Muscle layer of colon (tissue), 2 donors: ENCODE data around the gene RPH3AL.

ENCODE experiments used
- H3K27ac ChIP-seq: one replicate; pipeline ENCODE4 v1.7.0; 2013; ENCODE audit warnings: low read depth, mild to moderate bottlenecking, low read length, moderate library complexity
- H3K27me3 ChIP-seq, 2 donors: one replicate each; pipeline ENCODE4 v1.7.0; 2013; ENCODE audit warnings: low read length in 2 of 2, mild to moderate bottlenecking in 2 of 2; ENCODE audit not compliant: insufficient read depth in 2 of 2, control insufficient read depth in 1 of 2
- H3K36me3 ChIP-seq: one replicate; pipeline ENCODE4 v1.7.0; 2013; ENCODE audit warnings: mild to moderate bottlenecking, low read length; ENCODE audit not compliant: insufficient read depth
- H3K4me1 ChIP-seq: one replicate; pipeline ENCODE4 v1.7.0; 2013; ENCODE audit warnings: mild to moderate bottlenecking, low read length; ENCODE audit not compliant: insufficient read depth
- H3K4me3 ChIP-seq, 2 donors: one replicate each; pipeline ENCODE4 v1.7.0; 2013; ENCODE audit warnings: low read length in 2 of 2, low read depth in 1 of 2, mild to moderate bottlenecking in 1 of 2, moderate library complexity in 1 of 2
- H3K9ac ChIP-seq: one replicate; pipeline ENCODE4 v1.7.0; 2013; ENCODE audit warnings: low read length
- H3K9me3 ChIP-seq: one replicate; pipeline ENCODE4 v1.7.0; 2013; ENCODE audit warnings: mild to moderate bottlenecking, low read length
- donor health status: abdominal sarcoma.
- donor health status: Adenocarcinoma of cecum.

The RPH3AL gene

GRCh38 chr17:265718-266117, 86.9 kb downstream of the RPH3AL start:
- Histone ChIP-seq H3K9me3 (no peaks in the 10 kb centered on the region), H3K4me1 (no peaks in the 10 kb centered on the region), H3K4me3 (no peak overlapping the region), H3K27ac (no peak overlapping the region), H3K27me3 (no peaks in the 10 kb centered on the region), H3K36me3 (no peaks in the 10 kb centered on the region), H3K9ac (no peak overlapping the region)

- Histone ChIP-seq H3K9me3 (no peaks in the 10 kb centered on the region), H3K27ac (no peak overlapping the region), H3K36me3 (no peaks in the 10 kb centered on the region), H3K9ac (no peak overlapping the region), H3K4me3 (no peak overlapping the region), H3K4me1 (no peaks in the 10 kb centered on the region), H3K27me3 (no peaks in the 10 kb centered on the region)
Observed at GRCh38 chr17:263773-264172, 88.8 kb downstream of the RPH3AL start.

- H3K27me3 ChIP-seq: no peaks in the 10 kb centered on the region
- H3K4me3 ChIP-seq: no peak overlapping the region
- no peaks in the 10 kb centered on the region for H3K9me3 ChIP-seq
- H3K9ac ChIP-seq: no peak overlapping the region
- no peaks in the 10 kb centered on the region for H3K36me3 ChIP-seq
- no peaks in the 10 kb centered on the region for H3K4me1 ChIP-seq
- H3K27ac ChIP-seq: no peak overlapping the region
Observed at GRCh38 chr17:263271-263670, 89.3 kb downstream of the RPH3AL start.

GRCh38 chr17:261635-262034, 91.0 kb downstream of the RPH3AL start:
- Histone ChIP-seq H3K27ac (no peak overlapping the region), H3K4me1 (no peaks in the 10 kb centered on the region), H3K27me3 (no peaks in the 10 kb centered on the region)

GRCh38 chr17:260944-261343, 91.7 kb downstream of the RPH3AL start:
- no peak overlapping the region for H3K4me3 ChIP-seq
- no peaks in the 10 kb centered on the region for H3K27me3 ChIP-seq
- no peaks in the 10 kb centered on the region for H3K4me1 ChIP-seq
- H3K27ac ChIP-seq: no peak overlapping the region
- no peaks in the 10 kb centered on the region for H3K9me3 ChIP-seq
- no peaks in the 10 kb centered on the region for H3K36me3 ChIP-seq
- no peak overlapping the region for H3K9ac ChIP-seq

More at GRCh38 chr17:261635-262034, 91.0 kb downstream of the RPH3AL start:
- Histone ChIP-seq H3K9me3 (no peaks in the 10 kb centered on the region), H3K36me3 (no peaks in the 10 kb centered on the region), H3K4me3 (no peak overlapping the region), H3K9ac (no peak overlapping the region)

GRCh38 chr17:260031-260791, 92.4 kb downstream of the RPH3AL start:
- Histone ChIP-seq H3K27me3 (no peaks in the 10 kb centered on the region), H3K27ac (no peak overlapping the region), H3K4me1 (no peaks in the 10 kb centered on the region), H3K36me3 (no peaks in the 10 kb centered on the region), H3K4me3 (no peak overlapping the region), H3K9me3 (no peaks in the 10 kb centered on the region), H3K9ac (no peak overlapping the region)

- Histone ChIP-seq H3K4me1 (no peaks in the 10 kb centered on the region), H3K27me3 (no peaks in the 10 kb centered on the region), H3K4me3 (no peak overlapping the region), H3K9ac (no peak overlapping the region), H3K27ac (no peak overlapping the region), H3K9me3 (no peaks in the 10 kb centered on the region), H3K36me3 (no peaks in the 10 kb centered on the region)
Observed at GRCh38 chr17:259341-259976, 93.1 kb downstream of the RPH3AL start.

- Histone ChIP-seq H3K27ac (no peak overlapping the region), H3K9ac (no peak overlapping the region), H3K36me3 (no peaks in the 10 kb centered on the region), H3K27me3 (no peaks in the 10 kb centered on the region), H3K9me3 (no peaks in the 10 kb centered on the region), H3K4me3 (no peak overlapping the region), H3K4me1 (no peaks in the 10 kb centered on the region)
Observed at GRCh38 chr17:258906-259305, 93.7 kb downstream of the RPH3AL start.

- Histone ChIP-seq H3K27ac (no peak overlapping the region), H3K9ac (no peak overlapping the region)
Observed at GRCh38 chr17:258045-258734, 94.4 kb downstream of the RPH3AL start.

GRCh38 chr17:253091-253846, 99.3 kb downstream of the RPH3AL start:
- no peaks in the 10 kb centered on the region for H3K27me3 ChIP-seq
- H3K4me1 ChIP-seq: no peaks in the 10 kb centered on the region
- H3K4me3 ChIP-seq: no peak overlapping the region
- H3K9me3 ChIP-seq: no peaks in the 10 kb centered on the region
- H3K27ac ChIP-seq: no peak overlapping the region
- H3K36me3 ChIP-seq: no peaks in the 10 kb centered on the region
- H3K9ac ChIP-seq: no peak overlapping the region

More at GRCh38 chr17:258045-258734, 94.4 kb downstream of the RPH3AL start:
- H3K27me3 ChIP-seq: no peaks in the 10 kb centered on the region
- no peaks in the 10 kb centered on the region for H3K9me3 ChIP-seq
- H3K36me3 ChIP-seq: no peaks in the 10 kb centered on the region
- no peaks in the 10 kb centered on the region for H3K4me1 ChIP-seq
- no peak overlapping the region for H3K4me3 ChIP-seq

GRCh38 chr17:252456-252855, 100.2 kb downstream of the RPH3AL start:
- no peak overlapping the region for H3K9ac ChIP-seq
- no peaks in the 10 kb centered on the region for H3K36me3 ChIP-seq
- H3K4me1 ChIP-seq: no peaks in the 10 kb centered on the region
- H3K27ac ChIP-seq: no peak overlapping the region
- no peaks in the 10 kb centered on the region for H3K9me3 ChIP-seq
- H3K27me3 ChIP-seq: no peaks in the 10 kb centered on the region
- H3K4me3 ChIP-seq: no peak overlapping the region
